ENCODE results near the gene MEX3D.

The MEX3D gene

DNA sequence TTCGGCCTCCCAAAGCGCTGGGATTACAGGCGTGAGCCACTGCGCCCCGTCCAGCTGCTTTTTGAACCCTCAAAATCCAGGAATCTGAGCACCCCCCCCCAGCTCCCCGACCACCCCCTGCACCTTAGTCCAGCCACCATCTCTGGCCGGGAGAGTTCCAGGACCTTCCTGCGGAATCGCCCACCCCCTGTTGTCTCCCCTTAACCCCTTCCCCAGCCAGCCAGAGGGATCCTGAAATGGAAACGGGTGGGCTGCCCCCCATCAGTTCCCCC, 25.3 kb upstream of the MEX3D start:
- DNase-seq (ENCODE audit: low spot score): no peak

DNA sequence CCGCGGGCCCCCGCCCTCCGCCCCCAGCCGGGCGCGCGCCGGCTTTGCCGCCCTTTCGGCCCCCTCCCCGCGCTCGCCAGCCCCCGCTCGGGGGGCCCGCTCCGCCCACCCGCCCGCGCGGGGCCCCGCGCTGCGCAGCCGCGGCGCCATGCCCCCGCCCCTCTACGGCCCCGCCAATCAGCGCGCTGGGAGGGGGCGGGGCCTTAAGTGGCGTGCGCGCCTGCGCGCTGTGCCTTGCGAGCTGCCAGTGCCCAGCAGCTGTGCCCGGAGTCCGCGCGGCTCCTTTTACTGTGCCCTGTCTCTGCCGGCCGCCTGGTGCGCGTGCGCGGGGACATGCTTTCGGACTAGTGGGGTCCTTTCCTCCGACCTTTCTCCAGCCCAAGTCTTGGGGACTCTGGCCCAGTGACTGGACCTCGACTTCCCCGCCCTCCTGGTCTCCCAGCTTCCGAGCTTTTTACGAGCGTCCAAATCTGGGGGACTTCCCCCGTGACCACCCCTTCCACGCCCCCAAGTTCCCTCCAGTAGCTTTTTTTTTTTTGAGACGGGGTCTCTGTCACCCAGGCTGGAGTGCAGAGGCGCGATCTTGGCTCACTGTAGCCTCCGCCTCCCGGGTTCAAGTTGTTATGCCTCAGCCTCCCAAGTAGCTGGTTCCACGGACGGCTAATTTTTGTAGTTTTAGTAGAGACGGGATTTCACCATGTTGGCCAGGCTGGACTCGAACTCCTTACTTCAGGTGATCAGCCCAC, 24.8 kb upstream of the MEX3D start, which contains the start of gene MBD3:
MBD3 (minus strand) TSS at position 111 of the 746 bp plus-strand sequence. CDS start 234 bp downstream, outside the sequence.
- peak; percentile 98 for DNase-seq (ENCODE audit: low spot score)

GRCh38 chr19:1592024-1592754, 24.1 kb upstream of the MEX3D start:
- DNase-seq (ENCODE audit: low spot score): peak; percentile 98

- DNase-seq (ENCODE audit: low spot score): peak; percentile 19
Measured at GRCh38 chr19:1591421-1592023, 23.4 kb upstream of the MEX3D start.

DNA sequence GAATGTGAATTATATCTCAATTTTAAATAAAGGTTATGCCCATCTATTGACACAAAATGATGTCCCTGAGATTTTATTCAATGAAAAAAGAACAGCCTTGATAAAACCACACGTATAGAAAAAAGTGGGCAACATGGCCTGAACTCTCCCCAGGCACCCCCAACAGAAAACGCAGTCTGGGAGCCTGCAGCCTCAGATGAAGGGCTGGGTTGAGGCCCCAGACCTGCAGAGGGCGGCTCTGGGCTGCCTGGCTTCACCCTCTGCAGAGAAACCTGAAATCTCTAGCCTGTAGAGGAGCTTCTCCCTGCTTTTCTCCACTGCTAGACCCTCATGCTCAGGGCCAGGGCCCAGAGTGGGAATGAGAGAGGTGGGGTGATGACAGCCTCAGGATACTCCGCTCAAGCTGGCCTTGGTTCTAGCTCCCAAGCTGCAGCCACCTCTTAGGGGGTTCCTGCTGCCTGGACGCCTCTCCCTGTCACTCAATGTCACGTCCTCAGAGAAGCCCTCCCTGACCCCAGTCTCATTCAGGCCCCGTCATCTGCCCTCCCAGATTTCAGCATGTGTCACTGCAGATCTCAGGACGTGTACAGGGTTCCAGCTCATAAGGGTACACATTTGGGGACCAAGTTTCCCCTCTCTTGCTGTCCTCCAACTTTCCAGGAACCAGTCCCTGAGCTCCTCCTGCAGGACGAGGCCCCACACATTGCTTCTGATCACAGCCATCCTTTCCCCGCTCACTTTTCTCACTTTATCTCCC, 22.7 kb upstream of the MEX3D start:
- DNase-seq (ENCODE audit: low spot score): peak; percentile 52

GRCh38 chr19:1587872-1588271, 19.7 kb upstream of the MEX3D start:
- no peak for DNase-seq (ENCODE audit: low spot score)

GRCh38 chr19:1585243-1585580, 17.1 kb upstream of the MEX3D start:
- DNase-seq (ENCODE audit: low spot score): no peak

DNA sequence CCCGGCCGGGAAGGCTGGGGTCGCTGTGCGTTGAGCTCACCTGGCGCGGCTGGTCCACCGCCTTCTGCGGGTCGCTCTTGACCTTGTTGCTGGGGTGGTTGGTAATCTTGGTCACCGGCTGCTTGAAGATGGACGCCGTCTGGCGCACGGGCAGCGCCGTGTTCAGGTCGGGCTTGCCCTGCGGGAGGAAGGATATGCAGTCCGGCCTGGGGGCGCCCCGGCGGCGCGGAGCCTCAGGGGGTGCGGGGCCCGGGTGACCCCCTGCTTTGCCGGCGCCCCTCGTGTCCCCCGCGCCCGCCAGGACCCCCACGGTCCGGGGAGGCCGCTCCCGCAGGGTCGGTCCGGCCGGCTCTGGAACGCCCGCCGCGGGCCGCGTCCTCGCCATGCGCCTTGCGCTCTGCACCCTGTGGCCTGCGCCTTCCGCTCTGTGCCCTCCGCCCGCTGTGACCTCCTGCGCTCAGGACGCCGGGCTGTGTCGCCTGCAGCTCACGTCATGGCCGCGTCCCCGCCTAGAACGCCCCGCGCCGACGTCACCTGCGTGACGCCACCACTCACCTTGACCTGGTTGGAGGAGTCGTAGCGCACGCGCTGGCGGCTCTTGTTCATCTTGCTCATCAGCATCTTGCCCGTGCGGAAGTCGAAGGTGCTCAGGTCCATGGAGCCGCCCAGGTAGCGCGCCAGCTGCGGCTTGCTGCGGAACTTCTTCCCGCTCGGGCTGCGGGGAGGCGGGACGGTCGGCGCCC, 16.5 kb upstream of the MEX3D start:
- DNase-seq (ENCODE audit: low spot score): no peak

DNA sequence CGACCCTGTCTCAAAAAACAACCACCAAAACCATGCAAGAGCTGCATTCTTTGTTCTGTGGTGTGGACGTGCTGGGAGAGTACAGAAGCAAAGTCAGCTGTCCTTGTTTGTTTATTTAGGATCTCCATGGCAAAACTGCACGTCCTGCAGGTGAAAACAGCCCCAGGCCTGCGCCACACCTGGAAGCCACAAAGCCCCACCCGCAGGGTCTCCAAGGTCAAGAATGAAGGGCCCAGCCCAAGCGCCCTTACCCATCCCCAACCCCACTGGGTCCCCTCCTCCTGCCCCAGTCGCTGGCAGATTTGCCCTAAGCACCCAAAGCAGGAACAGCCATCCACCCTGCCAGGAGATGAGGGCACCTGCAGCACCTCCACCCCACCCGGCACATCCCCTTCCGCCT, 14.1 kb upstream of the MEX3D start:
- no peak for DNase-seq (ENCODE audit: low spot score)

DNA sequence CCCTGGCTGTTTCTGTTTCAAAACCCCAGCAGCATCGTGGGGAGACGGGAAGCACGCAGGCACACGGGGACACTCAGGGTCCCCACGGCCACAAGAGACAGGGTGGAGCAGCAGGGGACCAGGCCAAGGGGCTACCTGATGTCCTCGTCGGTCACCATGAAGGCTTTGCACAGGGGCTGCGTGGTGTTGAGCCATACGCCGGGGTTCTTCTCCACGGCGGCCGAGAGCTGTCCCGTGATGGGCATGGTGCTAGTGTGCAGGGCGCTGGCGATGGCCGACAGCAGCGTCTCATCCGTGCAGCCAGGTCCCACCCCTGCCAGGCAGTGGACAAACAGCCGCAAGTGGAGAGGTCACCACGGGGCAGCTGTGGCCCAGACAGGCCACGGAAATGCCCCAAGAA, 12.8 kb upstream of the MEX3D start:
- no peak for DNase-seq (ENCODE audit: low spot score)

GRCh38 chr19:1580382-1580781, 12.3 kb upstream of the MEX3D start:
- DNase-seq (ENCODE audit: low spot score): no peak

DNA sequence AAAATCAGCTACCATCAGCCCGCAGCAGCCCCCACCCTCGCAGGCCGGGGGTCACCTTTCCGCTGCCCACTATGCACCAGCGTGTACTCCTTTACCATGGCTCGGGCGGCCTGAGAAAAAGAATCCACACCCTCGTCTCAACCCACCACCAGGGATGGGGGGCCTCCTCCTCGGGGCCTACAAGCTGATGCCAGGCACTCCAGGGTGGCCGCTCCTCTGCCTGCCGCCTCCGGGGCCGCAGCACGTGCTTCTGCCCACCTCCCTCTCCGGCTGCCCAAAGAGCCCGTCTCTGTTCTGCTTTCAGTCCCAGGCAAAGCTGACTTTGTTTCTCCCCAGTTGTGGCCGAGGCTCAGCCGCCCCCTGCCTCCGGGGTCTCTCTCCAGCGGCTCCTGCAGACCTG, 11.1 kb upstream of the MEX3D start:
- DNase-seq (ENCODE audit: low spot score): no peak

DNA sequence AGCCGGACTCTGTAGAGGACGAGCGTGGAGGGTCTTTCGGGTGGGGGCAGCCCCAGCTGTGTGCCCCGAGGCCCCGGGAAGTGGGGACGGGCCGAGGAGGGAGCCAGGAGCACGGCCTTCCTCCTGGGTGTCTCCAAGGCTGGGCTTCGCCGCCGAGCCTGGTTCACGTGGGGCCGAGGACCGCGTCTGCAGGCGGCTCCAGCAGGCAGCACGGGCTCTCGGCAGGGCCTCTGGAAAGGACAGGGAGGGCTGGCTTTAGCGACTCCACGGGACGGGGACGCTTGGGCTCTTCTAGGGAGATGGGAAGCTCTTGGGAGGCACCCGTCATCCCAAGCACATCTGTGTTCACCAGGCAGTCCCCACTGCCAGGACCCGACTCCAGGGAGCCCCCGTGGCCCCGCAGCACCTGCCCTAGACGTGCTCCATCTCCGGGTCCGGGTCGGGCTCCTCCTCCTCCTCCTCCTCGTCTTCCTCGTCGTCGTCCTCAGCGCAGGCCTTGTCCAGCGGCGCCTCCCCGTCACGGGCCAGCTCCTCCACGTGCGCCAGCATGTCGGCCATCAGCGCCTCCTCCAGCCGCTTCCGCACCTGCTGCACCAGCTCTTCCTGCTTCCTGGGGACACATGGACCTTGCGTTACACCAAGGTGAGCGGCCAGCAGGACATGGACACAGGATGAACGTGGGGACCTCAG, 9.9 kb upstream of the MEX3D start:
- no peak for DNase-seq (ENCODE audit: low spot score)

- DNase-seq (ENCODE audit: low spot score): no peak
Measured at GRCh38 chr19:1577090-1577928, 9.2 kb upstream of the MEX3D start.

DNA sequence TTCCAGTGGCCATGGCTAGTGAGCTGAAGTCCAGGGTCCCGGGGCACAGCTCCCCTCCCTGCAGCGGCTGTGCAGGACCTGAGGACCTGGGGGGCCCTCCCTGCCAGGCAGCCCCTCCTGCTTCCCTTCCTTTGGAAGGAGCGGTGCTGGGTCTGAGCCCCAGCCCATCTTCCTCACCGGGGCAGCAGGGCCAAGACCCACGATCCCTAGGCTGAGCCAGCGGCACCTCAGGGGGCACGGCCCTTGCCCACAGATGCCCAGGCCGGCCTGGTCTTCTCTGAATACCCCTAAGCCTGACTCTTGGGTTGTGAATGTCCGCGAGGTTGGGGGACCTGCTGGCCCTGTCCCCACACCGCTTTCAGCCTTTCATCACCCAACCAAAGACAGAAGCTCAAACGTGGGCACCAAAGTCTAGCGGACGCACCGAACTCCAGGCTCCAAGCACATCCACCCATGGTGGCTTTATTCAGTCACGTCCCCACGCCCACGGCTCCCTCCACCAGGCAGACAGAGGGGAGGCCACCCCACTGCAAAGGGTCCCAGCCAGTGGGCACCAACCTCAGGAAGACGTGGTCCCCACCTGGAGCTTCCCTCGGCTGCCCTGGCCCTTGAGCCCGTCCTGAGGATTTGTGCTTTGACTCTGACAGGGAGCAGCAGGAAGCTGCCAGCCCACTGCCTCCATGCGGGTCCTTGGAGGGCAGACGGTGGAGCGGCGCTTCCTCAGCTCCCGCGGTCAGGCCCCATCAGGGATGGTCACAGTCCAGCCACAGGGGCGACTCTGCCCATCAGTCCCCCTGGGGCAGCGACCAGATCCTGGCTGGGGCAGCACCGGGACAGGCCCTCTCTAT, 8.3 kb upstream of the MEX3D start:
- DNase-seq (ENCODE audit: low spot score): no peak

DNA sequence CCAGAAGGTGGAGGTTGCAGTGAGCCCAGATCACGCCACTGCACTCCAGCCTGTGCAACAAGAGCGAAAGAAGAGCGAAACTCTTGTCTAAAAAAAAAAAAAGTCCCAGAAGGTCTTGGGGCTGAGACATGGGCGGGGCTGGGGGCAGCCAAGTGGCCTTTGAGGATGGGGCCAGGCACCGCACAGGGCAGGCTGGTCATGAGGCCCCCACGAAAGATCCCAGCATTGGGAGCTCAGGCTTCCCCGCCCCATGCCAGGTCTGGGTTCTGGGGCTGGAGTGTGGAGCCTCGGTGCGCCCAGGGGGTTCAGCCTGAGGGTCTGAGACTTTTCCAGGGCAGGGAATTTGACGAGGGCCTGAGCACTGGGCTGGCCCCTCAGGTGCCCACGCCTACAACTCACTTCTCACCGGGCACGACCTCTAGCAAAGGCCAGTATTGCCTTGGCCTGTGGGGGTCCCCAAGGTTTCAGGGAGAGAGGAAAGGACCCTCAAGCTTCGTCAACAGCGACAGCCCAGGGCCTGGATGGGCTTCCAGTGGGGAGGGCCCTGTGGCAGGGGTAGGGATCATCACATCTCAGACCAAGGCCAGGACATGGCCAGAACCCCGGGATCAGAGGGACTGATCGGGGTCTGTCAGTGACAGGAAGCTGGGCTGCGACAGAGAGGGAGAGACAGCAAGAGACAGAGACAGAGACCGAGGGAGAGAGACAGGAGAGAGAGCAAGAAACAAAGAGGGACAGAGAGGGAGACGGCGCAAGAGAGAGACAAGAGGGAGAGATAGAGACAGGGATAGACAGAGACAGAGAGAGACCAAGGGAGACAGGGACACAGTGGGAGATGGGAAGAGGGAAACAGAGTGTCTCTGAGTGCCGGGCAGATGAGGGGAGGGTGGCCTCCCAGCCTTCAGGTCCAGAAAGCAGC, 7.5 kb upstream of the MEX3D start:
- no peak for DNase-seq (ENCODE audit: low spot score)

- DNase-seq (ENCODE audit: low spot score): no peak
Measured at GRCh38 chr19:1574354-1575136, 6.4 kb upstream of the MEX3D start.

DNA sequence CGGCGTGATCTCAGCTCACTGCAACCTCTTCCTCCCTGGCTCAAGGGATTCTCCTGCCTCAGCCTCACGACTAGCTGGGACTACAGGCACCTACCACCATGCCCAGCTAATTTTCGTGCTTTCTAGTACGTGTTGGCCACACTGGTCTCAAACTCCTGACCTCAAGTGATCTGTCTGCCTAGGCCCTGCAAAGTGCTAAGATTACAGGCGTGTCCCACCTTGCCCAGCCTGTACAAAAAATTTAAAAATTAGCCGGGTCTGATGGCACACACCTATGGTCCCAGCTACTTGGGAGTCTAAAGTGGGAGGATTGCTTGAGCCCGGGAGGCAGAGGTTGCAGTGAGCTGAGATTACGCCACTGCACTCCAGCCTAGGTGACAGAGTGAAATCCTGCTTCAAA, 4.7 kb upstream of the MEX3D start:
- no peak for DNase-seq (ENCODE audit: low spot score)
